ENCODE measurements around the gene PDIA5. TPM values are rescaled to one million over a fixed set of nuclear protein-coding genes. Genes with fewer than 3 reads are reported as not detected.
A peak's percentile ranks its signal among the peaks of the same experiment; 100 is the strongest.

Gene PDIA5
- polyA plus RNA-seq, 4 donors: 4.6 to 54.0 (median 16.2) TPM

- no peak for FAIRE-seq
- Histone ChIP-seq H3K9me3 (ENCODE audit: control insufficient read depth in 2 of 2, insufficient read depth in 1 of 2, low read depth in 1 of 2, low read length in 1 of 2) (no peaks in the 10 kb centered on the region), H3K27me3 (ENCODE audit: control insufficient read depth in 3 of 3, insufficient read depth in 3 of 3, low read length in 3 of 3) (peaks cover 0 to 21% (median 2%) of the 10 kb centered on the region in 3 donors), H3K27ac (ENCODE audit: low read depth in 1 of 3, low read length in 2 of 3) (no peak overlapping the region), H3K4me3 (ENCODE audit: low read depth in 1 of 3, low read length in 3 of 3) (no peak overlapping the region), H3K4me1 (ENCODE audit: control insufficient read depth in 3 of 3, insufficient read depth in 2 of 3, low read depth in 1 of 3, low read length in 2 of 3) (no peaks in the 10 kb centered on the region), H3K36me3 (ENCODE audit: control insufficient read depth in 3 of 3, insufficient read depth in 2 of 3, low read depth in 1 of 3, low read length in 3 of 3) (no peaks in the 10 kb centered on the region)
- DNase-seq: no peak
- WGBS, 3 donors: 84 to 88% (median 86%) methylated on average over 3 of the region's 3 CpGs
Measured at GRCh38 chr3:123034996-123035395, 31.8 kb upstream of the PDIA5 start.

GRCh38 chr3:123036352-123037014 is 30.3 kb upstream of the PDIA5 start:
- no peaks in the 10 kb centered on the region for H3K9me3 ChIP-seq (ENCODE audit: control insufficient read depth in 2 of 2, insufficient read depth in 1 of 2, low read depth in 1 of 2, low read length in 1 of 2)
- H3K27me3 ChIP-seq (ENCODE audit: control insufficient read depth in 3 of 3, insufficient read depth in 3 of 3, low read length in 3 of 3): peaks cover 0 to 8% (median 0%) of the 10 kb centered on the region in 3 donors
- no peak overlapping the region for H3K4me3 ChIP-seq (ENCODE audit: low read depth in 1 of 3, low read length in 3 of 3)
- no peaks in the 10 kb centered on the region for H3K4me1 ChIP-seq (ENCODE audit: control insufficient read depth in 3 of 3, insufficient read depth in 2 of 3, low read depth in 1 of 3, low read length in 2 of 3)
- no peaks in the 10 kb centered on the region for H3K36me3 ChIP-seq (ENCODE audit: control insufficient read depth in 3 of 3, insufficient read depth in 2 of 3, low read depth in 1 of 3, low read length in 3 of 3)
- H3K27ac ChIP-seq (ENCODE audit: low read depth in 1 of 3, low read length in 2 of 3): no peak overlapping the region
- FAIRE-seq (no peak), DNase-seq (peak in 1 of 2 donors; percentile 11)
- 55 to 64% (median 59%) methylated on average over 8 of the region's 8 CpGs for WGBS, 3 donors

- H3K27ac ChIP-seq (ENCODE audit: low read depth in 1 of 3, low read length in 2 of 3): no peak overlapping the region
- H3K4me1 ChIP-seq (ENCODE audit: control insufficient read depth in 3 of 3, insufficient read depth in 2 of 3, low read depth in 1 of 3, low read length in 2 of 3): no peaks in the 10 kb centered on the region
- 62 to 85% (median 66%) methylated on average over 5 of the region's 5 CpGs for WGBS, 3 donors
- H3K36me3 ChIP-seq (ENCODE audit: control insufficient read depth in 3 of 3, insufficient read depth in 2 of 3, low read depth in 1 of 3, low read length in 3 of 3): no peaks in the 10 kb centered on the region
- no peak overlapping the region for H3K4me3 ChIP-seq (ENCODE audit: low read depth in 1 of 3, low read length in 3 of 3)
- H3K9me3 ChIP-seq (ENCODE audit: control insufficient read depth in 2 of 2, insufficient read depth in 1 of 2, low read depth in 1 of 2, low read length in 1 of 2): no peaks in the 10 kb centered on the region
- H3K27me3 ChIP-seq (ENCODE audit: control insufficient read depth in 3 of 3, insufficient read depth in 3 of 3, low read length in 3 of 3): peaks cover 0 to 4% (median 0%) of the 10 kb centered on the region in 3 donors
- FAIRE-seq: no peak
- DNase-seq: no peak
Measured at GRCh38 chr3:123037015-123037375, 29.8 kb upstream of the PDIA5 start.

GRCh38 chr3:123038751-123039150 is 28.1 kb upstream of the PDIA5 start:
- H3K27ac ChIP-seq (ENCODE audit: low read depth in 1 of 3, low read length in 2 of 3): no peak overlapping the region
- H3K36me3 ChIP-seq (ENCODE audit: control insufficient read depth in 3 of 3, insufficient read depth in 2 of 3, low read depth in 1 of 3, low read length in 3 of 3): no peaks in the 10 kb centered on the region
- H3K4me3 ChIP-seq (ENCODE audit: low read depth in 1 of 3, low read length in 3 of 3): no peak overlapping the region
- FAIRE-seq: no peak
- H3K4me1 ChIP-seq (ENCODE audit: control insufficient read depth in 3 of 3, insufficient read depth in 2 of 3, low read depth in 1 of 3, low read length in 2 of 3): no peaks in the 10 kb centered on the region
- DNase-seq: no peak
- no peaks in the 10 kb centered on the region for H3K9me3 ChIP-seq (ENCODE audit: control insufficient read depth in 2 of 2, insufficient read depth in 1 of 2, low read depth in 1 of 2, low read length in 1 of 2)
- H3K27me3 ChIP-seq (ENCODE audit: control insufficient read depth in 3 of 3, insufficient read depth in 3 of 3, low read length in 3 of 3): no peaks in the 10 kb centered on the region

- no peak overlapping the region for H3K4me3 ChIP-seq (ENCODE audit: low read depth in 1 of 3, low read length in 3 of 3)
- no peaks in the 10 kb centered on the region for H3K9me3 ChIP-seq (ENCODE audit: control insufficient read depth in 2 of 2, insufficient read depth in 1 of 2, low read depth in 1 of 2, low read length in 1 of 2)
- H3K27me3 ChIP-seq (ENCODE audit: control insufficient read depth in 3 of 3, insufficient read depth in 3 of 3, low read length in 3 of 3): no peaks in the 10 kb centered on the region
- H3K36me3 ChIP-seq (ENCODE audit: control insufficient read depth in 3 of 3, insufficient read depth in 2 of 3, low read depth in 1 of 3, low read length in 3 of 3): no peaks in the 10 kb centered on the region
- H3K4me1 ChIP-seq (ENCODE audit: control insufficient read depth in 3 of 3, insufficient read depth in 2 of 3, low read depth in 1 of 3, low read length in 2 of 3): no peaks in the 10 kb centered on the region
- DNase-seq (no peak), FAIRE-seq (no peak)
- 44 to 65% (median 55%) methylated on average over 3 of the region's 3 CpGs for WGBS, 3 donors
- no peak overlapping the region for H3K27ac ChIP-seq (ENCODE audit: low read depth in 1 of 3, low read length in 2 of 3)
Measured at GRCh38 chr3:123039178-123039577, 27.6 kb upstream of the PDIA5 start.

- Histone ChIP-seq H3K4me3 (ENCODE audit: low read depth in 1 of 3, low read length in 3 of 3) (no peak overlapping the region), H3K27ac (ENCODE audit: low read depth in 1 of 3, low read length in 2 of 3) (no peak overlapping the region), H3K36me3 (ENCODE audit: control insufficient read depth in 3 of 3, insufficient read depth in 2 of 3, low read depth in 1 of 3, low read length in 3 of 3) (no peaks in the 10 kb centered on the region), H3K9me3 (ENCODE audit: control insufficient read depth in 2 of 2, insufficient read depth in 1 of 2, low read depth in 1 of 2, low read length in 1 of 2) (no peaks in the 10 kb centered on the region), H3K4me1 (ENCODE audit: control insufficient read depth in 3 of 3, insufficient read depth in 2 of 3, low read depth in 1 of 3, low read length in 2 of 3) (no peaks in the 10 kb centered on the region), H3K27me3 (ENCODE audit: control insufficient read depth in 3 of 3, insufficient read depth in 3 of 3, low read length in 3 of 3) (peaks cover 0 to 4% (median 0%) of the 10 kb centered on the region in 3 donors)
- WGBS, 3 donors: 80 to 84% (median 84%) methylated on average over 6 of the region's 6 CpGs
- DNase-seq (no peak), FAIRE-seq (no peak)
Measured at GRCh38 chr3:123042413-123042812, 24.4 kb upstream of the PDIA5 start.

- 44 to 72% (median 56%) methylated on average over 5 of the region's 5 CpGs for WGBS, 3 donors
- no peak for FAIRE-seq
- Histone ChIP-seq H3K27me3 (ENCODE audit: control insufficient read depth in 3 of 3, insufficient read depth in 3 of 3, low read length in 3 of 3) (peaks cover 0 to 4% (median 0%) of the 10 kb centered on the region in 3 donors), H3K36me3 (ENCODE audit: control insufficient read depth in 3 of 3, insufficient read depth in 2 of 3, low read depth in 1 of 3, low read length in 3 of 3) (no peaks in the 10 kb centered on the region), H3K4me1 (ENCODE audit: control insufficient read depth in 3 of 3, insufficient read depth in 2 of 3, low read depth in 1 of 3, low read length in 2 of 3) (no peaks in the 10 kb centered on the region), H3K27ac (ENCODE audit: low read depth in 1 of 3, low read length in 2 of 3) (no peak overlapping the region), H3K9me3 (ENCODE audit: control insufficient read depth in 2 of 2, insufficient read depth in 1 of 2, low read depth in 1 of 2, low read length in 1 of 2) (no peaks in the 10 kb centered on the region), H3K4me3 (ENCODE audit: low read depth in 1 of 3, low read length in 3 of 3) (no peak overlapping the region)
- DNase-seq: no peak
Measured at GRCh38 chr3:123044981-123045763, 21.7 kb upstream of the PDIA5 start.

GRCh38 chr3:123046262-123047061 is 20.4 kb upstream of the PDIA5 start:
- Histone ChIP-seq H3K9me3 (ENCODE audit: control insufficient read depth in 2 of 2, insufficient read depth in 1 of 2, low read depth in 1 of 2, low read length in 1 of 2) (no peaks in the 10 kb centered on the region), H3K27ac (ENCODE audit: low read depth in 1 of 3, low read length in 2 of 3) (no peak overlapping the region), H3K27me3 (ENCODE audit: control insufficient read depth in 3 of 3, insufficient read depth in 3 of 3, low read length in 3 of 3) (peaks cover 0 to 4% (median 0%) of the 10 kb centered on the region in 3 donors), H3K36me3 (ENCODE audit: control insufficient read depth in 3 of 3, insufficient read depth in 2 of 3, low read depth in 1 of 3, low read length in 3 of 3) (no peaks in the 10 kb centered on the region), H3K4me1 (ENCODE audit: control insufficient read depth in 3 of 3, insufficient read depth in 2 of 3, low read depth in 1 of 3, low read length in 2 of 3) (no peaks in the 10 kb centered on the region), H3K4me3 (ENCODE audit: low read depth in 1 of 3, low read length in 3 of 3) (no peak overlapping the region)
- FAIRE-seq: no peak
- WGBS, 3 donors: 54 to 63% (median 61%) methylated on average over 10 of the region's 10 CpGs
- no peak for DNase-seq

All from small intestine (tissue), 7 donors.